ENCODE data around the gene TBC1D8. TPM values are rescaled to one million over a fixed set of nuclear protein-coding genes. Genes with fewer than 3 reads are reported as not detected.

TBC1D8 gene
- total RNA-seq, 2 donors from 2014 or later = 63.8 to 111 TPM

- Histone ChIP-seq H3K4me3 (no peak overlapping the region), H3K27me3 (no peaks in the 10 kb centered on the region), H3K9me3 (no peaks in the 10 kb centered on the region), H3K36me3 (replicated peaks in 1 of 2; ENCODE audit: insufficient read depth in 1 of 2, low read depth in 2 of 2) (no peaks in the 10 kb centered on the region), H3K4me1 (peaks cover 91% of the 10 kb centered on the region), H3K27ac (peak overlapping the region; percentile 73 to 74 (median 73))
- TF ChIP-seq CTCF (IDR thresholded peaks at IDR 0.05) (no peak), POLR2A (IDR thresholded peaks at IDR 0.05) (no peak)
- ATAC-seq = no peak
- intact Hi-C loops (cut with DNase I) = no loop called here
- WGBS, 2 donors = 87 to 89% methylated on average over 3 of the region's 3 CpGs
- DNase-seq = no peak
These were observed 25.4 kb downstream of the TBC1D8 start for GRCh38 chr2:101125808-101126207.

GRCh38 chr2:101125374-101125773 is 25.8 kb downstream of the TBC1D8 start:
- WGBS, 2 donors = 67 to 74% methylated on average over 3 of the region's 3 CpGs
- Histone ChIP-seq H3K36me3 (replicated peaks in 1 of 2; ENCODE audit: insufficient read depth in 1 of 2, low read depth in 2 of 2) (no peaks in the 10 kb centered on the region), H3K4me1 (peaks cover 92% of the 10 kb centered on the region), H3K4me3 (no peak overlapping the region), H3K27me3 (no peaks in the 10 kb centered on the region), H3K9me3 (no peaks in the 10 kb centered on the region), H3K27ac (peak overlapping the region; percentile 73 to 74 (median 73))
- DNase-seq (no peak), ATAC-seq (no peak)
- intact Hi-C loops (cut with DNase I) = no loop called here
- TF ChIP-seq CTCF (IDR thresholded peaks at IDR 0.05) = no peak
- no peak for TF ChIP-seq POLR2A (IDR thresholded peaks at IDR 0.05)

GRCh38 chr2:101124643-101125366 is 26.4 kb downstream of the TBC1D8 start:
- peak overlapping the region; percentile 73 to 74 (median 73) for H3K27ac ChIP-seq
- no peaks in the 10 kb centered on the region for H3K27me3 ChIP-seq
- DNase-seq (peak; percentile 64 to 80 (median 73)), ATAC-seq (peak; percentile 39)
- H3K9me3 ChIP-seq = no peaks in the 10 kb centered on the region
- H3K36me3 ChIP-seq (replicated peaks in 1 of 2; ENCODE audit: insufficient read depth in 1 of 2, low read depth in 2 of 2) = no peaks in the 10 kb centered on the region
- H3K4me1 ChIP-seq = peaks cover 93% of the 10 kb centered on the region
- 36 to 37% methylated on average over 7 of the region's 7 CpGs for WGBS, 2 donors
- intact Hi-C loops (cut with DNase I) = no loop called here
- H3K4me3 ChIP-seq = no peak overlapping the region
- TF ChIP-seq CTCF (IDR thresholded peaks at IDR 0.05) (no peak), POLR2A (IDR thresholded peaks at IDR 0.05) (peak in 1 of 3 donors; percentile 12)

GRCh38 chr2:101123795-101124471 is 27.2 kb downstream of the TBC1D8 start:
- Histone ChIP-seq H3K9me3 (no peaks in the 10 kb centered on the region), H3K27ac (peak overlapping the region; percentile 40 to 74 (median 73)), H3K4me3 (no peak overlapping the region), H3K36me3 (replicated peaks in 1 of 2; ENCODE audit: insufficient read depth in 1 of 2, low read depth in 2 of 2) (no peaks in the 10 kb centered on the region), H3K27me3 (no peaks in the 10 kb centered on the region), H3K4me1 (peaks cover 95% of the 10 kb centered on the region)
- no peak for ATAC-seq
- TF ChIP-seq POLR2A (IDR thresholded peaks at IDR 0.05) = no peak
- no peak for TF ChIP-seq CTCF (IDR thresholded peaks at IDR 0.05)
- no peak for DNase-seq
- WGBS, 2 donors = 66 to 72% methylated on average over 5 of the region's 5 CpGs
- intact Hi-C loops (cut with DNase I) = no loop called here

All from body of pancreas (tissue), 4 donors.